Neural cell (in vitro differentiated cells): ENCODE measurements around the gene ADD2.

Experiments
- EP300 ChIP-seq: fragments of 450-650 bp; conservative IDR thresholded peaks from 2 replicates; pipeline ENCODE4 v1.6.1; 2014; ENCODE audit warnings: antibody characterized with exemption, mild to moderate bottlenecking, moderate library complexity; ENCODE audit not compliant: poor library complexity, severe bottlenecking
- EZH2 ChIP-seq: fragments of 200-600, 300-800 bp; shearing (Covaris generic), sonication (generic); IDR thresholded peaks from 2 replicates; pipeline ENCODE4 v1.6.1; 2014; ENCODE audit warnings: antibody characterized with exemption, low read length, borderline replicate concordance, mild to moderate bottlenecking; ENCODE audit not compliant: insufficient read depth, poor library complexity, severe bottlenecking
- MXI1 ChIP-seq: fragments of 450-650 bp; conservative IDR thresholded peaks from 2 replicates; pipeline ENCODE4 v1.6.1; 2014; ENCODE audit warnings: antibody characterized with exemption, mild to moderate bottlenecking; ENCODE audit not compliant: poor library complexity, severe bottlenecking
- POLR2AphosphoS5 ChIP-seq: IDR thresholded peaks from 2 replicates; pipeline ENCODE4 v1.6.1; 2012
- SMC3 ChIP-seq: fragments of 450-650 bp; conservative IDR thresholded peaks from 2 replicates; pipeline ENCODE4 v1.6.1; 2014; ENCODE audit warnings: antibody characterized with exemption, mild to moderate bottlenecking, moderate library complexity; ENCODE audit not compliant: poor library complexity
- TAF1 ChIP-seq: IDR thresholded peaks from 2 replicates; pipeline ENCODE4 v1.6.1; 2012; ENCODE audit warnings: low read depth
- TF ChIP-seq, protein P1 (sequence below): fragments of 450-650 bp; IDR thresholded peaks from 2 replicates; pipeline ENCODE4 v1.5.1; 2014; ENCODE audit warnings: antibody characterized with exemption, mild to moderate bottlenecking, moderate library complexity; ENCODE audit not compliant: poor library complexity, severe bottlenecking
- TF ChIP-seq, protein P2 (sequence below): IDR thresholded peaks from 2 replicates; pipeline ENCODE4 v1.6.1; 2012; ENCODE audit warnings: borderline replicate concordance

DNA sequence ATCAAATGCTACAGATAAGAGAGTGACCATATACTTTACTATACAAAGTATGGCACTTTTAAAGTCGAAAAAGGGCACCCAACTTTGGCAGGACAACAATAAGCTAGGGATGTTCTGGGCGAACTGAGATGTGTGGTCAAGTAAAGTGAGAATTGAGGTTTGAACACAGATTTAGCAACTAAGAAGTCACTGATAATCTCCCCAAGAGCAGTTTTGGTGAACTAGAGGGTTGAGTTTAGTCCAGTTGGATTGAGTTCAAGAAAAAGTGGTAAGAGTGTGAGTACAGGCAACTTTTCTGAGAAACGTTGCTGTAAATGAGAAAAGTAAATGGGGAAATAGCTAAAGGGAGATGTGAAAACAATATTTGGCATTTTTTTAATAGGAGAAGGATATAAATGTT is 148.8 kb downstream of the ADD2 start:
- TF ChIP-seq, protein P1, sequence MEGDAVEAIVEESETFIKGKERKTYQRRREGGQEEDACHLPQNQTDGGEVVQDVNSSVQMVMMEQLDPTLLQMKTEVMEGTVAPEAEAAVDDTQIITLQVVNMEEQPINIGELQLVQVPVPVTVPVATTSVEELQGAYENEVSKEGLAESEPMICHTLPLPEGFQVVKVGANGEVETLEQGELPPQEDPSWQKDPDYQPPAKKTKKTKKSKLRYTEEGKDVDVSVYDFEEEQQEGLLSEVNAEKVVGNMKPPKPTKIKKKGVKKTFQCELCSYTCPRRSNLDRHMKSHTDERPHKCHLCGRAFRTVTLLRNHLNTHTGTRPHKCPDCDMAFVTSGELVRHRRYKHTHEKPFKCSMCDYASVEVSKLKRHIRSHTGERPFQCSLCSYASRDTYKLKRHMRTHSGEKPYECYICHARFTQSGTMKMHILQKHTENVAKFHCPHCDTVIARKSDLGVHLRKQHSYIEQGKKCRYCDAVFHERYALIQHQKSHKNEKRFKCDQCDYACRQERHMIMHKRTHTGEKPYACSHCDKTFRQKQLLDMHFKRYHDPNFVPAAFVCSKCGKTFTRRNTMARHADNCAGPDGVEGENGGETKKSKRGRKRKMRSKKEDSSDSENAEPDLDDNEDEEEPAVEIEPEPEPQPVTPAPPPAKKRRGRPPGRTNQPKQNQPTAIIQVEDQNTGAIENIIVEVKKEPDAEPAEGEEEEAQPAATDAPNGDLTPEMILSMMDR, result no peak
- TF ChIP-seq, protein P2, sequence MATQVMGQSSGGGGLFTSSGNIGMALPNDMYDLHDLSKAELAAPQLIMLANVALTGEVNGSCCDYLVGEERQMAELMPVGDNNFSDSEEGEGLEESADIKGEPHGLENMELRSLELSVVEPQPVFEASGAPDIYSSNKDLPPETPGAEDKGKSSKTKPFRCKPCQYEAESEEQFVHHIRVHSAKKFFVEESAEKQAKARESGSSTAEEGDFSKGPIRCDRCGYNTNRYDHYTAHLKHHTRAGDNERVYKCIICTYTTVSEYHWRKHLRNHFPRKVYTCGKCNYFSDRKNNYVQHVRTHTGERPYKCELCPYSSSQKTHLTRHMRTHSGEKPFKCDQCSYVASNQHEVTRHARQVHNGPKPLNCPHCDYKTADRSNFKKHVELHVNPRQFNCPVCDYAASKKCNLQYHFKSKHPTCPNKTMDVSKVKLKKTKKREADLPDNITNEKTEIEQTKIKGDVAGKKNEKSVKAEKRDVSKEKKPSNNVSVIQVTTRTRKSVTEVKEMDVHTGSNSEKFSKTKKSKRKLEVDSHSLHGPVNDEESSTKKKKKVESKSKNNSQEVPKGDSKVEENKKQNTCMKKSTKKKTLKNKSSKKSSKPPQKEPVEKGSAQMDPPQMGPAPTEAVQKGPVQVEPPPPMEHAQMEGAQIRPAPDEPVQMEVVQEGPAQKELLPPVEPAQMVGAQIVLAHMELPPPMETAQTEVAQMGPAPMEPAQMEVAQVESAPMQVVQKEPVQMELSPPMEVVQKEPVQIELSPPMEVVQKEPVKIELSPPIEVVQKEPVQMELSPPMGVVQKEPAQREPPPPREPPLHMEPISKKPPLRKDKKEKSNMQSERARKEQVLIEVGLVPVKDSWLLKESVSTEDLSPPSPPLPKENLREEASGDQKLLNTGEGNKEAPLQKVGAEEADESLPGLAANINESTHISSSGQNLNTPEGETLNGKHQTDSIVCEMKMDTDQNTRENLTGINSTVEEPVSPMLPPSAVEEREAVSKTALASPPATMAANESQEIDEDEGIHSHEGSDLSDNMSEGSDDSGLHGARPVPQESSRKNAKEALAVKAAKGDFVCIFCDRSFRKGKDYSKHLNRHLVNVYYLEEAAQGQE, result no peak
- TF ChIP-seq EP300 (no peak), TAF1 (no peak), POLR2AphosphoS5 (no peak), EZH2 (no peak), SMC3 (no peak), MXI1 (no peak)
